NB4 (cell line): ENCODE results near the gene ACVR1.
A peak's percentile ranks its signal among the peaks of the same experiment; 100 is the strongest.

ENCODE experiments used
- DNase-seq: peaks from one replicate; pipeline ENCODE4 v3.0.0; 2010; ENCODE audit warnings: low read depth
- H3K4me3 ChIP-seq: one replicate; pipeline ENCODE4 v1.5.1; 2011; ENCODE audit warnings: mild to moderate bottlenecking, low read depth, low read length, moderate library complexity
- CTCF ChIP-seq: IDR thresholded peaks from one replicate; pipeline ENCODE4 v1.5.1; 2012; ENCODE audit warnings: low read depth, low read length
- MAX ChIP-seq: IDR thresholded peaks from 2 replicates; pipeline ENCODE4 v1.6.1; 2011; ENCODE audit warnings: low read depth, low read length
- MYC ChIP-seq: IDR thresholded peaks from 2 replicates; pipeline ENCODE4 v1.6.1; 2011; ENCODE audit warnings: low read depth, low read length
- POLR2A ChIP-seq: IDR thresholded peaks from 2 replicates; pipeline ENCODE4 v1.6.1; 2011; ENCODE audit warnings: mild to moderate bottlenecking; ENCODE audit not compliant: insufficient read length; ENCODE audit errors: extremely low read depth

Gene ACVR1

DNA sequence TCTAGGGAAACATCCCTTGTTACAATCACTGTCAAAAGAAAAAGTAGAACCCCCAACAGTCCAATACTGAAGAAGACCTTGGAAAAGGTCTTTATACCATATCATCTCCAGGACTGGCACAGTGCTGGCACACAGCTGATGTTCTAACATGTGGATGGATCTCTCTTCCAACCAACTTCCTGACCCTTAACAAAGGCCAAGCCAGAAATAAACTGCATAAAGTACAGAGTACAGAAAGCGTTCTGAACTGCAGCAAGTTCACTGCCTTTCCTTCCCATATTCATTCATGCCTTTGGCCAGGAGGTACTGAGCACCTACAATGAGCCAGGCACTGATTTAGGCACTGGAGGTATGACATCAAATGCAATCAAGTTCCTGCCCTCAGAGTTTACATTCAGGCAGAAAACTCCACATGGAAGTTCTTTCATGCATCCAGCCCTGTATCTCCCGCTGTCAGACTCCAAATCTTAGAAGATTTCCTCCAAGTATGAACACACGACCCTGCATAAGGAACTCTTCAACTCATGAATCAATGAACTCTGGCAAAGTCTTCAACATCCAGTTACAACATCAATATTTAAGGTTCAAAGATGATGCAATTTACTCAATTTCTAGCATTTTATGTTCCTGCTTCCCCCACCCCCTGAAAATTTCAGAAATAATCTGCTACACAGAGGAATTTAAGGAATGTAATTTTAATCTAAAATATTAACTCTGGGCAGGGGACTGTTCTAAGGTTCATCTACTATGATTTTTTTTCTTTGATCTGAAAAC is 33.8 kb downstream of the ACVR1 start:
- TF ChIP-seq MAX, result no peak
- TF ChIP-seq POLR2A, result no peak
- no peak for TF ChIP-seq MYC
- no peak overlapping the region for H3K4me3 ChIP-seq
- no peak for DNase-seq

DNA sequence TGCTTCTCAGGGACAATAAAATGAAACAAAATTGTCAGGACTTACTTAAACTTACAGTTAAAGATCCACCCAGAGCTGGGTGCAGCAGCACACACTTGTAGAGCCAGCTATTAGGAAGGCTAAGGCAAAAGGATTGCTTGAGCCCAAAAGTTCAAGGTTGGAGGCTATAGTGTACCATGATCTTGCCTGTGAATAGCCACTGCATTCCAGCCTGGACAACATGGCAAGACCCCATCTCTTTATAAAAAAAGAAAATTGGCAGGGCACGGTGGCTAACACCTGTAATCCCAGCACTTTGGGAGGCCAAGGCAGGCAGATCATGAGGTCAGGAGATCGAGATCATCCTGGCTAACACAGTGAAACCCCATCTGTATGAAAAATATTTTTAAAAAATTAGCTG is 34.6 kb downstream of the ACVR1 start:
- DNase-seq, result no peak
- TF ChIP-seq POLR2A, result no peak
- no peak for TF ChIP-seq CTCF
- TF ChIP-seq MAX, result no peak
- TF ChIP-seq MYC, result no peak

DNA sequence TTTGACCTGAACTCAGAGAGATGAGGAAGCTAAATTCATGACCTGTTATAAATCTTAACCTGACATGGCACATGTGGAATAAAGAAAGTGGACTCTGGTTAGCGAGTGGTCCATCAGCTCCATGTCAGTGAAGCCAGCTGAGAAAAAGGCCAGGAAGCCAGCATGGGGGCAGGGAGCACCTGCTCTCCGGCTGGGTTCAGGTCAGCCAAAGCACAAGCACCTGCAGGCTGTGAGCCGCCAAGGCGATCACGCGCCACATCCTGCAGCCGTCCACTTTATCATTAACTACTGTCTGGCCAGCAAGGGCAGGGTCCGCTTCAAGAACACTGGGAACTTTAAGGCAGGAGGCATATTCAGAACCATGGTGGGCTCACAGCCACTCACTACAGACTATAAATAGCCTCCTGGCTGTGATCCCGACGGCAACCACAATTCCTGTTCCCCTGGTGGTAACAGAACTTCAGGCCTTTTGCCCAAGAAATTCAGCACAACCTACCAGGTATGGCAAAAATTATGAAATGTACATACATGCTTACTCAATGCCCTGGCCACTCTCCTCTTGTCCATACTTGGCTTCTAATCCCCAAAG is 35.5 kb downstream of the ACVR1 start:
- no peak for DNase-seq
- TF ChIP-seq MAX (no peak), POLR2A (no peak), CTCF (no peak), MYC (no peak)
- no peak overlapping the region for H3K4me3 ChIP-seq

More for the DNA sequence above, 34.6 kb downstream of the ACVR1 start:
- no peak overlapping the region for H3K4me3 ChIP-seq

GRCh38 chr2:157839822-157840221 is 36.3 kb downstream of the ACVR1 start:
- peak; percentile 25 for DNase-seq
- TF ChIP-seq CTCF, result no peak
- TF ChIP-seq MYC, result no peak
- TF ChIP-seq MAX, result no peak
- no peak for TF ChIP-seq POLR2A
- no peak overlapping the region for H3K4me3 ChIP-seq

- DNase-seq, result no peak
- no peak overlapping the region for H3K4me3 ChIP-seq
- no peak for TF ChIP-seq POLR2A
- no peak for TF ChIP-seq MYC
Measured at GRCh38 chr2:157839162-157839801, 36.8 kb downstream of the ACVR1 start.

- TF ChIP-seq MYC (no peak), MAX (no peak), POLR2A (no peak), CTCF (no peak)
- peak; percentile 76 for DNase-seq
Measured at GRCh38 chr2:157838442-157839161, 37.5 kb downstream of the ACVR1 start.

More at GRCh38 chr2:157838442-157839161, 37.5 kb downstream of the ACVR1 start:
- H3K4me3 ChIP-seq, result no peak overlapping the region
